Erythroblast (primary cell): ENCODE measurements around the gene MS4A1.
A peak's percentile ranks its signal among the peaks of the same experiment; 100 is the strongest.
"Not testable (repeated sequence)": the region's sequence is repeated elsewhere in the genome, so short reads cannot be mapped to it uniquely, and the experiment has no call there.

Source experiments
- DNase-seq, 2 experiments: peaks; one replicate each; lab custom pipeline; 2025; lab: John Stamatoyannopoulos, UW
- GATA1 ChIP-seq: IDR thresholded peaks from 2 replicates; pipeline ENCODE4 v1.6.1; 2011; ENCODE audit warnings: low read depth, mild to moderate bottlenecking, control low read depth, low read length, moderate library complexity
- POLR2A ChIP-seq: IDR thresholded peaks from 2 replicates; pipeline ENCODE4 v1.6.1; 2011; ENCODE audit warnings: mild to moderate bottlenecking, low read length

The MS4A1 gene

GRCh38 chr11:60477035-60477445, 21.4 kb downstream of the MS4A1 start:
- DNase-seq, result no peak
- TF ChIP-seq GATA1, result no peak
- no peak for TF ChIP-seq POLR2A

DNA sequence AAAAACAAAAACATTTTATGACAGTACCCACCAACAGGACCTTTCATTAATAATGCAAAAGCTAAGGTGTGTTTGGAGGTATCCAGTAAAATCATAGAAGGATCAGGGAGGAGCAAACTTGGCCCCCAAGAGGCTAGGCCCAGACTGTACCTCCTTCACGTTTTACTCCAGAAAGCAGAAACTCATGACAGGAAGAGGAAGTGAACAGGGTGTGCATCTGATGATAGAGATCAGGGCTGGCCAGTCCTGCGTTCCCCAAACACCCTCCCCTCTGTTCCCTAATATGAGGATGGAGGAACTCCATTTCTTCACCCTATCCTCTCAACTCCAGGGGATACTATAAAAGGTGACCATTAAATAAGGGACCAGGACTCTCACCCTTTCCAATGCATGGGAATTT, 26.7 kb downstream of the MS4A1 start:
- DNase-seq, result no peak
- no peak for TF ChIP-seq POLR2A
- no peak for TF ChIP-seq GATA1

GRCh38 chr11:60485987-60486386, 30.3 kb downstream of the MS4A1 start:
- DNase-seq, result peak in 1 of 2 experiments; percentile 1
- TF ChIP-seq POLR2A (no peak), GATA1 (no peak)

DNA sequence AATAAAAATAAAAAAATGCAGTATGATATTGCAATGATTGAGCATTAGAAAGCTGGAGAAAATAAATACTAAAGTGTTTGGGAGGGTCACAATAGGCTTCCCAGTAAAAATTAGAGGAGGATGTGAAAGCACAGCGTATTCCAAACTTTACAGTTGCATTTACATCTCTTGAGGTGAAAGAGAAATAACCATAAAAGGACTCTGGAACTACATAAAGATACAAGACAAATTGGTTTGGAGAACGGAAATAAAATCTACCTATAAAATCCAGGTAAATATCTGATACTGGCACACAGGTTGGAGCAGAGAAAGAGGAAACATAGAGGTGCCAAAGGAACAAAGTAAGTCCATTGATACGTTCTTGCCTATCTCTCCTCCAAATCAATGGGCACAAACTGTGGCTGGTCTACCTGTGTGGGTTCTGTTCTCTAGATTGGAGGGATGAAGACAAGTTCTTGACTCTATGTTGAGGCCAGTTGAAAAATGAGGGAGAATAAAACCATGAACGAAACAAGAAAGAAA, 36.9 kb downstream of the MS4A1 start, which contains the start of gene MS4A12:
MS4A12 (plus strand) TSS at position 291 of the 522 bp plus-strand sequence. CDS start 4,541 bp downstream, outside the sequence.
- TF ChIP-seq POLR2A (no peak), GATA1 (no peak)

DNA sequence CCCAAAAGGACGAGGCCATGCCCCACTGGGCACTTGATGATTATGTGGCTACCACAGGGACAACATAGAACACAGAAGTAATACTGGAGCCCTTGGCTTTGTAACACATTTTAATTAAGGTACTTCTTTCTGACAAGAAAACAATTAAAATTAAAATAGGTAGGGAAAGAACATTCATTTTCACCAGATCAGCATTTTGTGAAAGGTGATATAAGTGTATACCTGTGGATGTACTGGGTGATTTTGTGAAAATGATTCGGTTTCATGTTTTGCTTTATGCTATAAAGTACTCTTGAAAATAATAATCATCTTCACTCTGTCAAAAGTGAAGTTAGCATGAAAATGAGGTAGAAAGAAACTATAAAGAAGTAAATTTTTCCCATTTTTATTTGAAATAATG, 37.8 kb downstream of the MS4A1 start:
- no peak for DNase-seq
- TF ChIP-seq POLR2A (no peak), GATA1 (no peak)

More for the DNA sequence above, 36.9 kb downstream of the MS4A1 start, which contains the start of gene MS4A12:
- no peak for DNase-seq

GRCh38 chr11:60498399-60498798, 42.8 kb downstream of the MS4A1 start:
- TF ChIP-seq GATA1 (no peak), POLR2A (no peak)
- DNase-seq, result no peak

DNA sequence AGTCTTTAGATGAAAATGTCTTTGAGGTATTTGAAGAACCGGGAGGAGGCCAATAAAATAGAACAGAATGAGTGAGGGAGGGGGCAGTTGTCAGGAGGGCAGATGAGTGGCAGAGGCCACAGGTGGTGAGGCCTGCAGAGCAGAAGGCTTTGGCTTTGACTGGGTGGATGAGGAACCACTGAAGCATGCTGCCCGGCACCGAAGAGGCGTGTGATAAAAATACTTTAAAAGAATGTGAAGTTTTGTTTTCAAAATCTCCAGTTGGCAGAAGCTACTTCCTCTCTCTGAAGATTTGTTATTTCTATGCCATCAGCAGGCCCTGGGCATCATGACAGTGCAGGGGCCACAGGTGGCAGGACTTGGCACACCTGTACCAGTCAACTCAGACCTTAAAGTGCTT, 43.2 kb downstream of the MS4A1 start:
- no peak for TF ChIP-seq GATA1
- no peak for TF ChIP-seq POLR2A
- DNase-seq, result no peak

GRCh38 chr11:60500276-60500910, 44.7 kb downstream of the MS4A1 start:
- TF ChIP-seq GATA1 (no peak), POLR2A (no peak)
- DNase-seq, result no peak

- DNase-seq, result no peak
- TF ChIP-seq POLR2A (no peak), GATA1 (no peak)
These were observed 46.7 kb downstream of the MS4A1 start for GRCh38 chr11:60502221-60502775.

- TF ChIP-seq GATA1 (no peak), POLR2A (no peak)
- no peak for DNase-seq
These were observed 48.7 kb downstream of the MS4A1 start for GRCh38 chr11:60504219-60504905.

DNA sequence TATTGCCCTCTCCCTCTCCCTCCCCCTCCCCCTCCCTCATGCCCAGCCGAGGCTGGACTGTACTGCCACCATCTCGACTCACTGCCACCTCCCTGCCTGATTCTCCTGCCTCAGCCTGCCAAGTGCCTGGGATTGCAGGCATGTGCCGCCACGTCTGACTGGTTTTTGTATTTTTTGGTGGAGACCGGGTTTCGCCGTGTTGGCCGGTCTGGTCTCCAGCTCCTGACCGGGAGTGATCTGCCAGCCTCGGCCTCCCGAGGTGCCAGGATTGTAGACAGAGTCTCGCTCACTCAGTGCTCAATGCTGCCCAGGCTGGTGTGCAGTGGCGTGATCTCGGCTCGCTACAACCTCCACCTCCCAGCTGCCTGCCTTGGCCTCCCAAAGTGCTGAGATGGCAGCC, 54.0 kb downstream of the MS4A1 start:
- not testable (repeated sequence) for DNase-seq

DNA sequence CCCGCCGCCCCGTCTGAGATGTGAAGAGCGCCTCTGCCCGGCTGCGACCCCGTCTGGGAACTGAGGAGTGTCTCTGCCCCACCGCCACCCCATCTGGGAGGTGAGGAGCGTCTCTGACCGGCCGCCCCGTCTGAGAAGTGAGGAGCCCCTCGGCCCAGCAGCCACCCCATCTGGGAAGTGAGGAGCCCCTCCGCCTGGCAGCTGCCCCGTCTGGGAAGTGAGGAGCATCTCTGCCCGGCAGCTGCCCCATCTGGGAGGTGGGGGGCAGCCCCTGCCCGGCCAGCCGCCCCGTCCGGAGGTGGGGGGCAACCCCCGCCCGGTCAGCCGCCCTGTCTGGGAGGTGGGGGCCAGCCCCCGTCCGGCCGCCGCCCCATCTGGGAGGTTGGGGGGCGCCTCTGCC, 54.6 kb downstream of the MS4A1 start:
- not testable (repeated sequence) for DNase-seq

DNA sequence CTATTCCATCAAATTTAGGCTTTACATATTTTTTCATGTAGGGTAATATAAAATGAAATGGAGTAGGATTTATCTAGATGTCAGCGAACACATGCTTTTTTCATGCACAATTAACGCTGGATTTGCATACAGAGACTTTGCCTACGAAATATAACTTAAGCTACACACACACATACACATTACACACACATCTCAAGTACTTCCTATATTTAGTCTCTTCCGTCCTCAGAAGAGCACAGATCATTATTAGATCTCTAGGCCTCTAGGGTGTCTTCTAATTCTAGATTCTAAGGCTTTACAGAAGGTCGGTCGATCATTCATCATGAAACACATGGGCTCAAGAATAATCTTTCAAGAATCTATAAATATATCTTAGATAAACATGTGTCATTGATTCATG, 55.7 kb downstream of the MS4A1 start:
- TF ChIP-seq GATA1 (no peak), POLR2A (no peak)
- DNase-seq, result no peak

DNA sequence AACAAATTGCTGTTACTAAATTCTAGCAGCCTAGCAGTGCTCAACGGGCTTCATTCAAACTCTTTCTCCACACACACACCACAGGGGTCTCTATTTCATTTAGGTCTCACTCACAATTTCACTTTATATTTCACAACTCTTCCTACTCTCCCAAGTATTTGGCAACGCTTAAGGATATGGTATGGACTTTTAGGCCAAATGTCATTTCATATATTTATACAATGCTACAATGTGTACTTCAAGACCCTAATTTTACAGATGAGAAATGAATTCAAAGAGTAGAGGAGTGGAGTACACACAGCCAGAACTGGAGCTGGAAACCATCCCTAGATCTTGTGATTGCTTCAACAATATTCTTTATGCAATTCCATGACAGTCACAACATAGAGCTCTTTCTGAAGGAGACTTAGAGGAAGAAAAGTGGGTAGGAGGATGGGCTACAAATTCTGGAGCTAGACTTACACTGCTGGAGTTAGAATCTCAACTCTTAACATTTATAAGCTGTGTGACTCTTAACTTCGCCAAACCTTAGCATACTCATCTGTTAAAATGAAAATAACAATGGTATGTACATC, 57.1 kb downstream of the MS4A1 start:
- TF ChIP-seq GATA1 (no peak), POLR2A (no peak)
- no peak for DNase-seq
